Measurements from ENCODE around the gene POMZP3. TPM values are rescaled to one million over a fixed set of nuclear protein-coding genes. Genes with fewer than 3 reads are reported as not detected.
"Not testable (repeated sequence)": the region's sequence is repeated elsewhere in the genome, so short reads cannot be mapped to it uniquely, and the experiment has no call there.

Gene POMZP3
- 20.1 TPM for total RNA-seq (2021; ENCODE audit: unreplicated experiment)
- polyA plus RNA-seq (2012) = 14.4 and 15.1 TPM in 2 replicates
- percentile 59 among the genes with signal in this experiment for Bru-seq, nascent RNA
- percentile 55 among the genes with signal in this experiment for BruChase-seq, experiment 1, labeled RNA remaining after a 6-hour chase
- percentile 45 among the genes with signal in this experiment for BruChase-seq, experiment 2, labeled RNA remaining after a 2-hour chase
- long read RNA-seq, transcript POMZP3-202 (7 exons, 1,490 nt) = major isoform, 9 of 18 reads
- long read RNA-seq, partial matches to known transcripts = 8 of 18 reads
- long read RNA-seq, other reads (novel, unspliced or antisense) = 1 of 18 reads

GRCh38 chr7:76626989-76627642, at the start of gene POMZP3:
TSS of gene POMZP3 (minus strand) at chr7:76627279. CDS start at chr7:76626064, 1,215 bp downstream.
- POLR2A ChIA-PET; H3K9me2 ChIP-seq (ENCODE audit: insufficient read depth); CTCF ChIA-PET; DNase-seq (ENCODE audit: low read depth, low spot score); H3K4me1 ChIP-seq (ENCODE audit: control insufficient read depth in 1 of 2, insufficient read depth in 2 of 2, low read length in 2 of 2); H3K36me3 ChIP-seq (ENCODE audit: control insufficient read depth in 1 of 2, insufficient read depth in 2 of 2, low read length in 2 of 2); H4K20me1 ChIP-seq (ENCODE audit: insufficient read depth); BruUV-seq (replicated peaks); intact Hi-C loops (cut with micrococcal nuclease); RAD21 ChIA-PET (ENCODE audit: low non-redundant PET in 1 of 2, low total read pairs in 2 of 2, uncharacterized antibody in 2 of 2, unreplicated experiment in 2 of 2); H3K9me3 ChIP-seq (ENCODE audit: control insufficient read depth in 1 of 2, insufficient read depth in 1 of 2, low read depth in 1 of 2, low read length in 2 of 2); H3K27me3 ChIP-seq (ENCODE audit: insufficient read depth, low read length); H2AFZ ChIP-seq (ENCODE audit: low read depth, low read length, poor library complexity, severe bottlenecking); H3K79me2 ChIP-seq (ENCODE audit: insufficient read depth, low read length): not testable (repeated sequence)
- peak within 1 kb of the TSS; percentile 71 for H3K4me2 ChIP-seq (ENCODE audit: low read length)
- H3K9ac ChIP-seq (ENCODE audit: low read length) = peak within 1 kb of the TSS; percentile 67
- peak within 1 kb of the TSS; percentile 51 for H3K27ac ChIP-seq (ENCODE audit: low read depth, low read length)
- peak; percentile 89 for ATAC-seq
- H3K4me3 ChIP-seq (replicated peaks in 1 of 2; ENCODE audit: low read depth in 1 of 2, low read length in 2 of 2) = peak within 1 kb of the TSS; percentile 55 to 61
- TF ChIP-seq ZFX (IDR thresholded peaks at IDR 0.05) = peak; percentile 72
- peak; percentile 25; the same call in 1 of the 2 replicates for TF ChIP-seq SIN3A (IDR thresholded peaks at IDR 0.05; ENCODE audit: low read depth)
- 0 out of 2 replicates have a peak, but pooled peaks have one; percentile 50 for TF ChIP-seq POLR2AphosphoS5 (IDR thresholded peaks at IDR 0.05; ENCODE audit: low read depth, low read length)

- H2AFZ ChIP-seq (ENCODE audit: low read depth, low read length, poor library complexity, severe bottlenecking); H3K79me2 ChIP-seq (ENCODE audit: insufficient read depth, low read length); H3K9ac ChIP-seq (ENCODE audit: low read length); H3K4me2 ChIP-seq (ENCODE audit: low read length); intact Hi-C loops (cut with micrococcal nuclease); H4K20me1 ChIP-seq (ENCODE audit: insufficient read depth); ATAC-seq; H3K9me2 ChIP-seq (ENCODE audit: insufficient read depth); H3K4me3 ChIP-seq (replicated peaks in 1 of 2; ENCODE audit: low read depth in 1 of 2, low read length in 2 of 2); H3K36me3 ChIP-seq (ENCODE audit: control insufficient read depth in 1 of 2, insufficient read depth in 2 of 2, low read length in 2 of 2); RAD21 ChIA-PET (ENCODE audit: low non-redundant PET in 1 of 2, low total read pairs in 2 of 2, uncharacterized antibody in 2 of 2, unreplicated experiment in 2 of 2); POLR2A ChIA-PET; H3K27ac ChIP-seq (ENCODE audit: low read depth, low read length); H3K4me1 ChIP-seq (ENCODE audit: control insufficient read depth in 1 of 2, insufficient read depth in 2 of 2, low read length in 2 of 2); CTCF ChIA-PET; BruUV-seq (replicated peaks); H3K9me3 ChIP-seq (ENCODE audit: control insufficient read depth in 1 of 2, insufficient read depth in 1 of 2, low read depth in 1 of 2, low read length in 2 of 2); DNase-seq (ENCODE audit: low read depth, low spot score); H3K27me3 ChIP-seq (ENCODE audit: insufficient read depth, low read length): not testable (repeated sequence)
Measured at GRCh38 chr7:76675783-76676182, 48.7 kb upstream of the POMZP3 start.

GRCh38 chr7:76673346-76673745, 46.3 kb upstream of the POMZP3 start:
- H3K27ac ChIP-seq (ENCODE audit: low read depth, low read length); H3K79me2 ChIP-seq (ENCODE audit: insufficient read depth, low read length); intact Hi-C loops (cut with micrococcal nuclease); H4K20me1 ChIP-seq (ENCODE audit: insufficient read depth); H3K9me3 ChIP-seq (ENCODE audit: control insufficient read depth in 1 of 2, insufficient read depth in 1 of 2, low read depth in 1 of 2, low read length in 2 of 2); H3K9me2 ChIP-seq (ENCODE audit: insufficient read depth); H3K4me3 ChIP-seq (replicated peaks in 1 of 2; ENCODE audit: low read depth in 1 of 2, low read length in 2 of 2); H2AFZ ChIP-seq (ENCODE audit: low read depth, low read length, poor library complexity, severe bottlenecking); BruUV-seq (replicated peaks); RAD21 ChIA-PET (ENCODE audit: low non-redundant PET in 1 of 2, low total read pairs in 2 of 2, uncharacterized antibody in 2 of 2, unreplicated experiment in 2 of 2); H3K9ac ChIP-seq (ENCODE audit: low read length); H3K36me3 ChIP-seq (ENCODE audit: control insufficient read depth in 1 of 2, insufficient read depth in 2 of 2, low read length in 2 of 2); H3K4me2 ChIP-seq (ENCODE audit: low read length); CTCF ChIA-PET; DNase-seq (ENCODE audit: low read depth, low spot score); H3K4me1 ChIP-seq (ENCODE audit: control insufficient read depth in 1 of 2, insufficient read depth in 2 of 2, low read length in 2 of 2); H3K27me3 ChIP-seq (ENCODE audit: insufficient read depth, low read length); POLR2A ChIA-PET; ATAC-seq: not testable (repeated sequence)

- intact Hi-C loops (cut with micrococcal nuclease); H3K36me3 ChIP-seq (ENCODE audit: control insufficient read depth in 1 of 2, insufficient read depth in 2 of 2, low read length in 2 of 2); BruUV-seq (replicated peaks); CTCF ChIA-PET; RAD21 ChIA-PET (ENCODE audit: low non-redundant PET in 1 of 2, low total read pairs in 2 of 2, uncharacterized antibody in 2 of 2, unreplicated experiment in 2 of 2); H3K4me1 ChIP-seq (ENCODE audit: control insufficient read depth in 1 of 2, insufficient read depth in 2 of 2, low read length in 2 of 2); H3K4me3 ChIP-seq (replicated peaks in 1 of 2; ENCODE audit: low read depth in 1 of 2, low read length in 2 of 2); DNase-seq (ENCODE audit: low read depth, low spot score); H4K20me1 ChIP-seq (ENCODE audit: insufficient read depth); H3K4me2 ChIP-seq (ENCODE audit: low read length); H3K79me2 ChIP-seq (ENCODE audit: insufficient read depth, low read length); H3K9ac ChIP-seq (ENCODE audit: low read length); H3K9me2 ChIP-seq (ENCODE audit: insufficient read depth); POLR2A ChIA-PET; ATAC-seq; H3K27me3 ChIP-seq (ENCODE audit: insufficient read depth, low read length); H3K27ac ChIP-seq (ENCODE audit: low read depth, low read length); H2AFZ ChIP-seq (ENCODE audit: low read depth, low read length, poor library complexity, severe bottlenecking); H3K9me3 ChIP-seq (ENCODE audit: control insufficient read depth in 1 of 2, insufficient read depth in 1 of 2, low read depth in 1 of 2, low read length in 2 of 2): not testable (repeated sequence)
Measured at GRCh38 chr7:76659212-76659611, 32.1 kb upstream of the POMZP3 start.

Measured in HCT116 (cell line).